Esophagus muscularis mucosa (tissue), 4 donors: Measurements from ENCODE around the gene GPRASP2. TPM values are rescaled to one million over a fixed set of nuclear protein-coding genes. Genes with fewer than 3 reads are reported as not detected.
"Not testable (repeated sequence)": the region's sequence is repeated elsewhere in the genome, so short reads cannot be mapped to it uniquely, and the experiment has no call there.

ENCODE experiments used
- DNase-seq: peaks from one replicate; pipeline ENCODE4 v3.0.0-alpha.2; 2017; ENCODE audit errors: extremely low spot score
- H3K27ac ChIP-seq, 4 donors: fragments of 200-600 bp; sonication (generic); replicated peaks in 1 of 4; 1 replicate in 3 of 4; 2 replicates in 1 of 4; pipeline ENCODE4 v1.5.1; 2016 to 2019; ENCODE audit warnings: mild to moderate bottlenecking in 1 of 4
- H3K27me3 ChIP-seq, 4 donors: fragments of 200-600 bp; sonication (generic); one replicate each; pipeline versions ENCODE4 v1.5.1 to v1.6.0; 2016 to 2019
- H3K36me3 ChIP-seq, 4 donors: fragments of 200-600 bp; sonication (generic); one replicate each; pipeline ENCODE4 v1.5.1; 2016 to 2019
- H3K4me1 ChIP-seq, 4 donors: fragments of 200-600 bp; sonication (generic); one replicate each; pipeline ENCODE4 v1.5.1; 2016 to 2019
- H3K4me3 ChIP-seq, 4 donors: fragments of 200-600 bp; sonication (generic); 1 replicate in 2 of 4; 2 replicates in 2 of 4; pipeline ENCODE4 v1.5.1; 2016 to 2019; ENCODE audit warnings: mild to moderate bottlenecking in 4 of 4, moderate library complexity in 1 of 4
- H3K9me3 ChIP-seq, 4 donors: fragments of 200-600 bp; sonication (generic); 1 replicate in 3 of 4; 2 replicates in 1 of 4; pipeline ENCODE4 v1.5.1; 2016 to 2019
- CTCF ChIP-seq, 3 experiments: fragments of 200-600 bp in 2 of 3; fragments of 450-650 bp in 1 of 3; sonication (generic) in 2 of 3; IDR thresholded peaks; one replicate each; pipeline ENCODE4 v1.5.1; 2017 to 2019; ENCODE audit warnings: antibody characterized with exemption in 3 of 3, mild to moderate bottlenecking in 2 of 3, moderate library complexity in 1 of 3
- EP300 ChIP-seq: sonication (generic); formaldehyde crosslinking; IDR thresholded peaks from one replicate; pipeline ENCODE4 v1.6.1; 2017; ENCODE audit warnings: antibody characterized with exemption
- POLR2A ChIP-seq: fragments of 450-650 bp; IDR thresholded peaks from one replicate; pipeline ENCODE4 v1.6.1; 2017; ENCODE audit warnings: antibody characterized with exemption, moderate library complexity, mild to moderate bottlenecking, low read depth
- POLR2AphosphoS5 ChIP-seq, 2 donors: sonication (generic); formaldehyde crosslinking; IDR thresholded peaks; one replicate each; pipeline ENCODE4 v1.6.1; 2017; ENCODE audit warnings: antibody characterized with exemption in 2 of 2
- WGBS: methylation state at CpG from one replicate; pipeline ENCODE4 v1.1.5; 2018; 5-methylcytosine and 5-hydroxymethylcytosine counted together
- intact Hi-C: fragments of 100-400 bp; cut with DNase I; formaldehyde crosslinking; loops from one replicate; pipeline ENCODE4 v1.15.1; 2023
- total RNA-seq, 4 donors: library from RNA; depleted of rRNA; stranded (reverse); fragments of >200 nt; gene quantifications; one replicate each; pipeline versions ENCODE4 v1.1.0 to v1.2.1, GENCODE V29; 2016

GPRASP2 gene
- total RNA-seq = 10 to 100 TPM in 3 of 4 donors, 1 to 10 TPM in 1; 5.4 to 14.9 (median 10.7) TPM

- no peak for DNase-seq
- Histone ChIP-seq H3K4me3 (peak within 1 kb of the TSS; percentile 65 to 76 (median 66)), H3K27ac (peak within 1 kb of the TSS; percentile 83 to 91 (median 87)), H3K27me3 (no peaks in the 10 kb centered on the region), H3K4me1 (peaks cover 0 to 11% (median 8%) of the 10 kb centered on the region in 4 donors), H3K9me3 (no peaks in the 10 kb centered on the region), H3K36me3 (no peaks in the 10 kb centered on the region)
- intact Hi-C loops = no loop called here
- TF ChIP-seq POLR2AphosphoS5 (IDR thresholded peaks at IDR 0.05) (peak in 1 of 2 donors; percentile 37), POLR2A (no peak), CTCF (IDR thresholded peaks at IDR 0.05) (no peak), EP300 (no peak)
- 37% methylated on average over 16 of the region's 68 CpGs for WGBS
Observed at GRCh38 chrX:102712216-102712966, at the start of gene GPRASP2. Gene GPRASP2 (plus strand): TSS chrX:102712448. CDS start chrX:102714870, 2,422 bp downstream.

- H3K27ac ChIP-seq, H3K27me3 ChIP-seq, H3K9me3 ChIP-seq, H3K4me3 ChIP-seq, DNase-seq, intact Hi-C loops, H3K36me3 ChIP-seq: not testable (repeated sequence)
- peaks cover 0 to 12% (median 11%) of the 10 kb centered on the region in 4 donors for H3K4me1 ChIP-seq
- 88% methylated on average over 4 of the region's 4 CpGs for WGBS
Observed at GRCh38 chrX:102663820-102664219, 48.4 kb upstream of the GPRASP2 start.

- H3K27me3 ChIP-seq, H3K4me1 ChIP-seq, H3K4me3 ChIP-seq, H3K9me3 ChIP-seq, intact Hi-C loops, H3K27ac ChIP-seq, H3K36me3 ChIP-seq, DNase-seq: not testable (repeated sequence)
- 80% methylated on average over 1 of the region's 1 CpG for WGBS
Observed at GRCh38 chrX:102667034-102667433, 45.2 kb upstream of the GPRASP2 start.

GRCh38 chrX:102669526-102669925, 42.7 kb upstream of the GPRASP2 start:
- WGBS = 83% methylated on average over 2 of the region's 4 CpGs
- TF ChIP-seq POLR2A (no peak), POLR2AphosphoS5 (IDR thresholded peaks at IDR 0.05) (no peak), EP300 (no peak), CTCF (IDR thresholded peaks at IDR 0.05) (no peak)
- Histone ChIP-seq H3K4me3 (no peak overlapping the region), H3K36me3 (peaks cover 0 to 9% (median 5%) of the 10 kb centered on the region in 4 donors), H3K9me3 (peaks cover 0 to 6% (median 0%) of the 10 kb centered on the region in 4 donors), H3K27me3 (no peaks in the 10 kb centered on the region), H3K27ac (no peak overlapping the region), H3K4me1 (no peaks in the 10 kb centered on the region)
- DNase-seq = no peak
- intact Hi-C loops = no loop called here

GRCh38 chrX:102672856-102673255, 39.4 kb upstream of the GPRASP2 start:
- TF ChIP-seq POLR2A = no peak
- no peak for TF ChIP-seq POLR2AphosphoS5 (IDR thresholded peaks at IDR 0.05)
- TF ChIP-seq CTCF (IDR thresholded peaks at IDR 0.05) = no peak
- TF ChIP-seq EP300 = no peak
- H3K36me3 ChIP-seq = peaks cover 0 to 9% (median 5%) of the 10 kb centered on the region in 4 donors
- H3K9me3 ChIP-seq = peaks cover 0 to 5% (median 0%) of the 10 kb centered on the region in 4 donors
- no peaks in the 10 kb centered on the region for H3K27me3 ChIP-seq
- H3K27ac ChIP-seq = no peak overlapping the region
- intact Hi-C loops = no loop called here
- H3K4me1 ChIP-seq = no peaks in the 10 kb centered on the region
- WGBS = 26% methylated on average over 3 of the region's 3 CpGs
- H3K4me3 ChIP-seq = no peak overlapping the region
- no peak for DNase-seq

- WGBS = 74% methylated on average over 1 of the region's 1 CpG
- H3K27me3 ChIP-seq, DNase-seq: not testable (repeated sequence)
Observed at GRCh38 chrX:102677479-102677878, 34.8 kb upstream of the GPRASP2 start.

More at GRCh38 chrX:102677479-102677878, 34.8 kb upstream of the GPRASP2 start:
- H3K4me3 ChIP-seq, H3K27ac ChIP-seq, intact Hi-C loops, H3K36me3 ChIP-seq, H3K4me1 ChIP-seq: not testable (repeated sequence)
- H3K9me3 ChIP-seq = peaks cover 0 to 24% (median 3%) of the 10 kb centered on the region in 4 donors
